ENCODE results near the gene GPC6.

Gene GPC6

DNA sequence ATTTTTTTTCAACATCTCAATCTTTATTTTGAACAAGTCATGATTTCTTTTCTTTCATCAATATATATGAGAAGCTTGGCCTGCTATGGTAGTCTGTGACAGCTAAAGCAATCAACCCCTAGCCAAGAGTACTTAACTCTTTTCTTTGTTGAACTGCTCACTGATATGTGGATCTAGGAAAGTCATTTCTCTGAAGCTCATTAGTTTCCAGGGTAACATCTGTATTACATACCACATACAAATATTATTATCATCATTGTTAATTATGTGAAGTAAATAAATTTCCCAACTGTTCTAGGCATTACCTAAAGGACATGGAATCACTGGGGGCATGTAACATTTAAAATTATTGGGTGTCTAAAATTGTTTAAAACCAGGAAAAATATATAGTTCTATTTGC, 985.6 kb downstream of the GPC6 start:
- Histone ChIP-seq H3K4me2 (ENCODE audit: low read depth, low read length) (no peak overlapping the region), H3K27ac (ENCODE audit: low read length) (no peak overlapping the region), H2AFZ (ENCODE audit: low read length) (no peak overlapping the region), H3K27me3 (replicated peaks; ENCODE audit: insufficient read depth, low read length) (no peaks in the 10 kb centered on the region), H3K9me3 (replicated peaks; ENCODE audit: insufficient read depth, low read length) (no peaks in the 10 kb centered on the region), H3K9ac (ENCODE audit: low read length) (no peak overlapping the region), H3K4me1 (ENCODE audit: low read length) (no peaks in the 10 kb centered on the region), H3K36me3 (replicated peaks; ENCODE audit: insufficient read depth, low read length) (no peaks in the 10 kb centered on the region), H3K4me3 (ENCODE audit: low read length) (no peak overlapping the region), H3F3A (ENCODE audit: insufficient read depth, low read length) (no peaks in the 10 kb centered on the region), H3K9me2 (replicated peaks; ENCODE audit: insufficient read depth, low read length) (no peaks in the 10 kb centered on the region), H4K20me1 (ENCODE audit: insufficient read depth, low read length) (no peaks in the 10 kb centered on the region), H3K79me2 (ENCODE audit: low read length) (no peaks in the 10 kb centered on the region)
- DNase-seq: no peak
- TF ChIP-seq EZH2phosphoT487 (IDR thresholded peaks at IDR 0.05; ENCODE audit: low read length) (no peak), CTCF (IDR thresholded peaks at IDR 0.05; ENCODE audit: low read length) (no peak), EZH2 (optimal IDR thresholded peaks at IDR 0.05; ENCODE audit: low read depth, low read length) (no peak)

DNA sequence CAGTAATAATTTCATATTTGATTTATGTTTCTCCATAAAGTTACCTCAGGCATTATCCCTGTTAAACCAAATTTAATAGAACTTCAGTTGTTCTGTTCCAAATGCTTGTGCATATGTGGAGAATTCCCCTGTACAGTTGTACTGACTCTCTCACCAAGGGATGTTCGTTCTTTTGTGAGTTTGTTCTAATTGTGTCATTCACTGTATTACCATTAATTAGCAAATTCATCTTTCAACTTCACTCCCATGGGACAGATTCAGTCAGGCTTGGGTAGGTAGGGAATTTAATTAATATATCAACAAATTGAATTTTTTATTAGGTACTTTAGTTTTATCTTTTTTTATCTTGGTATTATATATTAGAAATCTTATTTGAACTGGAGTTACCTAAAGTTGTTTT, 987.5 kb downstream of the GPC6 start:
- Histone ChIP-seq H3K4me1 (ENCODE audit: low read length) (no peaks in the 10 kb centered on the region), H3K4me2 (ENCODE audit: low read depth, low read length) (no peak overlapping the region), H2AFZ (ENCODE audit: low read length) (no peak overlapping the region), H3K27ac (ENCODE audit: low read length) (no peak overlapping the region), H3K4me3 (ENCODE audit: low read length) (no peak overlapping the region), H3K36me3 (replicated peaks; ENCODE audit: insufficient read depth, low read length) (no peaks in the 10 kb centered on the region), H3K79me2 (ENCODE audit: low read length) (no peaks in the 10 kb centered on the region), H3K9ac (ENCODE audit: low read length) (no peak overlapping the region), H4K20me1 (ENCODE audit: insufficient read depth, low read length) (no peaks in the 10 kb centered on the region), H3F3A (ENCODE audit: insufficient read depth, low read length) (no peaks in the 10 kb centered on the region), H3K27me3 (replicated peaks; ENCODE audit: insufficient read depth, low read length) (no peaks in the 10 kb centered on the region), H3K9me2 (replicated peaks; ENCODE audit: insufficient read depth, low read length) (no peaks in the 10 kb centered on the region), H3K9me3 (replicated peaks; ENCODE audit: insufficient read depth, low read length) (no peaks in the 10 kb centered on the region)
- TF ChIP-seq EZH2 (optimal IDR thresholded peaks at IDR 0.05; ENCODE audit: low read depth, low read length) (no peak), EZH2phosphoT487 (IDR thresholded peaks at IDR 0.05; ENCODE audit: low read length) (no peak)
- no peak for DNase-seq

- Histone ChIP-seq H3K9me2 (replicated peaks; ENCODE audit: insufficient read depth, low read length) (no peaks in the 10 kb centered on the region), H3K36me3 (replicated peaks; ENCODE audit: insufficient read depth, low read length) (no peaks in the 10 kb centered on the region), H3F3A (ENCODE audit: insufficient read depth, low read length) (no peaks in the 10 kb centered on the region), H3K79me2 (ENCODE audit: low read length) (no peaks in the 10 kb centered on the region), H4K20me1 (ENCODE audit: insufficient read depth, low read length) (no peaks in the 10 kb centered on the region), H3K4me1 (ENCODE audit: low read length) (no peaks in the 10 kb centered on the region), H3K4me2 (ENCODE audit: low read depth, low read length) (no peak overlapping the region), H2AFZ (ENCODE audit: low read length) (no peak overlapping the region), H3K9ac (ENCODE audit: low read length) (no peak overlapping the region), H3K9me3 (replicated peaks; ENCODE audit: insufficient read depth, low read length) (no peaks in the 10 kb centered on the region), H3K27ac (ENCODE audit: low read length) (no peak overlapping the region), H3K27me3 (replicated peaks; ENCODE audit: insufficient read depth, low read length) (no peaks in the 10 kb centered on the region), H3K4me3 (ENCODE audit: low read length) (no peak overlapping the region)
- DNase-seq: no peak
- TF ChIP-seq EZH2 (optimal IDR thresholded peaks at IDR 0.05; ENCODE audit: low read depth, low read length): no peak
- no peak for TF ChIP-seq EZH2phosphoT487 (IDR thresholded peaks at IDR 0.05; ENCODE audit: low read length)
- TF ChIP-seq CTCF (IDR thresholded peaks at IDR 0.05; ENCODE audit: low read length): no peak
These were observed 988.4 kb downstream of the GPC6 start for GRCh38 chr13:94214975-94215374.

- Histone ChIP-seq H3K4me3 (ENCODE audit: low read length) (no peak overlapping the region), H3K9me3 (replicated peaks; ENCODE audit: insufficient read depth, low read length) (no peaks in the 10 kb centered on the region), H3K9me2 (replicated peaks; ENCODE audit: insufficient read depth, low read length) (no peaks in the 10 kb centered on the region), H3F3A (ENCODE audit: insufficient read depth, low read length) (no peaks in the 10 kb centered on the region), H3K9ac (ENCODE audit: low read length) (no peak overlapping the region), H3K4me1 (ENCODE audit: low read length) (no peaks in the 10 kb centered on the region), H3K36me3 (replicated peaks; ENCODE audit: insufficient read depth, low read length) (no peaks in the 10 kb centered on the region), H3K79me2 (ENCODE audit: low read length) (no peaks in the 10 kb centered on the region), H3K27me3 (replicated peaks; ENCODE audit: insufficient read depth, low read length) (no peaks in the 10 kb centered on the region), H4K20me1 (ENCODE audit: insufficient read depth, low read length) (no peaks in the 10 kb centered on the region), H3K27ac (ENCODE audit: low read length) (no peak overlapping the region), H2AFZ (ENCODE audit: low read length) (no peak overlapping the region), H3K4me2 (ENCODE audit: low read depth, low read length) (no peak overlapping the region)
- DNase-seq: no peak
- no peak for TF ChIP-seq EZH2 (optimal IDR thresholded peaks at IDR 0.05; ENCODE audit: low read depth, low read length)
- no peak for TF ChIP-seq CTCF (IDR thresholded peaks at IDR 0.05; ENCODE audit: low read length)
- no peak for TF ChIP-seq EZH2phosphoT487 (IDR thresholded peaks at IDR 0.05; ENCODE audit: low read length)
These were observed 989.9 kb downstream of the GPC6 start for GRCh38 chr13:94216476-94216875.
